ENCODE measurements around the gene CDC42EP3.
A peak's percentile ranks its signal among the peaks of the same experiment; 100 is the strongest.

Gene CDC42EP3, protein sequence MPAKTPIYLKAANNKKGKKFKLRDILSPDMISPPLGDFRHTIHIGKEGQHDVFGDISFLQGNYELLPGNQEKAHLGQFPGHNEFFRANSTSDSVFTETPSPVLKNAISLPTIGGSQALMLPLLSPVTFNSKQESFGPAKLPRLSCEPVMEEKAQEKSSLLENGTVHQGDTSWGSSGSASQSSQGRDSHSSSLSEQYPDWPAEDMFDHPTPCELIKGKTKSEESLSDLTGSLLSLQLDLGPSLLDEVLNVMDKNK

DNA sequence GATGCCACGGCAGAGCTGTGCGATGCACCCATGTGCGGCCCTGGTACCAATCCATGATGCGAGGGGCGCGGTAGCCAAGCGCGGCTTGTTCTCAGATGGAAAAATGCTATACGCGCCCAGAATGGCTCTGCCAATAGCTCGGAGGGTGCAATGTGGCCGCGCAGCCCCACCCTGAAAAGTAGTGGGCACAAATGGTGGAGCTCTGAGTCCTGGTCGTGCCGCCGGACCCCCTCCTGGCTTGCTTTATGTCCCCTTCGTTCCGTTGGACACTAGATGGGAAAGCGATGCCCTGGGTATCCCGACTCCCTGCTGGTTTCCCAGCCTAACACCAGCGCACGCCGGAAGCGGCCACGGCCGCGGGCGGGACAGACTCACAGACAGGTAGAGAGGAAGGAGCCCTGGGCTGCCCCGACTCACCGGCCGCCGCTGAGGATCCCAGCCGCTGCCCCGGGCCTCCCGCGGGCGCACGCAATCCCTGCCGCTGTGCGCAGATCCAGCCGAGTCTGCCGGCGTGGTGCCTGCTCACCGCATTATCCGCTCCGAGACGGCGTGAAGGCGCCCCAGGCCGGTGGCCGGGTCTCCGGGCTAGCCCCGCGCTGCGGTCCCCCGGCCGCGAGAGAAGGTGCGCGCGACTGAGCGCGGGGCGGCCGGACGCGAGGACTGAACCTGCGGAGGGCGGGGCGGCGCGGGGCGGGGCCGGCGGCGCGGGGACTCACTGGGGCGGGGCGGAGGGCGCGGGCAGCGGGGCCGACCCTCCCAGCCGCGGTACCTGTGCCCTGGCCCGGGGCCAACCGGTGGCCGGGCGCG, at the start of gene CDC42EP3:
TSS of gene CDC42EP3 (minus strand) at position 634 of the 807 bp plus-strand sequence. CDS start 25,055 bp downstream, outside the sequence.
- DNase-seq = peak; percentile 79 to 80

DNA sequence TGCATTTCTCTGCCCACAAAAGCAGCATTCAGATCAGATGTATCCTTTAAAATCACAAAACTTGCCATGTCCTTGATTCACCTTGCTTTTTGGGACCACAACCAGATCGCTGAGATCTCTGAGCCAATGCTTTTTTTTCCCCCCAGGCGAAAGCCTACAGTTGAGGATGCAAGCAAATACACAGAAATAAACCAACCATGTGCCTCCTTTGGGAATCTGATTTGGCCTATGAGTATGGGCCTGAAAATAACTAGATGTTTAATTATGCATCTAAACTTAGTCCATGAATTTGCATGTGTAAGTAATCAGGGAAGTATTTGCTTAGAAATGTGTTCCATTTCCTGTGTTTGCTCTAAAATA, 49.7 kb upstream of the CDC42EP3 start:
- DNase-seq = no peak

DNA sequence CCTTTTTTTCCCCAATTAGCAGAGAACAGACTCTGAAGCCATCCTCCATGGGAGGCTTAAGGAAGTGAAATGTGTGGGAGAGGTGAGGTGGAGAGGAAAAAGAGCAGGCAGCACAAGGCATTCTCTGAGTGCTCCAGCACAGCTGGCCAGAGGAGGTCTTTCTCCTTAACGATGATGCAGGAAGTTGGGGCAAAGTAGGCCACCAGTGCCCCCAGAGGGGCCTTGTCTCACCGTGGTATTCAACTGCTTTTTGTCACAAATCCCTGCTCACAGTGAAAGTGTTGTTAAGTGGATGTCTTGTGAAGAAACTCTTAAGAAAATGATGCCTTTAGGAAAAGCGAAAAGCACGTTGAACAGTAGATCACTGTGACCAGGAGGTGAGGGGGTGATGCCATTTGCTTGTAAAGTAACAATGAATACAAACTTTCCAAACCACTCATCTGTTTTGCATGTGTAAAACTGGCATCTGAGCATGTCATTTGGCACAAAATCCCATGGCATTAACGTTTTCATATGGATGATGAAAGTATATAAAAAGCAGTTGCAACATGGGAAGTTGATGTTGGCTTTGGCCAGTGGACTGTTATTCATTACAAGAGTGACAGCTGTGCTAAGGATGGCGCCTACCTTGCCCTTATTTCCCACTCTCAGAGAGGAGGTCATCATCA, 49.2 kb upstream of the CDC42EP3 start:
- DNase-seq = no peak

DNA sequence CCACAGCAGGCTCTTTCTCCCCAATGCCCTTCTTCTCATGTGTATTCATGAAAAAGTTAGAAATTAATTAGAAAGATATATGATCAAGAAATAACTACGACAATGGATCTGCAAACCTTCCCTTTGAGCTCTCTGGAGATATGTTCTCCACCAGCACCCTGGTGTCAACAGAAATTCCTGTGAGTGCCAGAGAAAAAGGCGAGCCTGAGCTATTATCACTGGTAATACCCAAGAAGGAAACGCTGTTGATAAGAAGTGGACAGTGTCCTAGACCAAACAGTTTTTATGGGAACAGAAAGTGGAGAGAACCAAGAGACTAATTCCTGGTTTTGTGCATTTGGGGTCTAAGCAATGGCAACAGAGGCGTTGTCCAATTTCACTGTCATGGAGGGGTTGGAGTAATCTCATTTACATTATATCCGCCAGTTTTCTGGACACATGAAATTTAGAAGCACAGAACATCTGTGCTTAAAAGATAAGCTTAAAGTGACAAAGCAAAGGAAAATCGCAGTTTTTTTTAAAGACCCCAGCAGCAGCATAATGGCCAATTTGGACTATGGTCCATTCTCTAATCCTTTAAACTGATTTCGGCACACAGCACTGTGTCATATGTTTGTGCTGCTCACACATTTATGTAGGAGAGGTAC, 47.2 kb upstream of the CDC42EP3 start:
- no peak for DNase-seq

DNA sequence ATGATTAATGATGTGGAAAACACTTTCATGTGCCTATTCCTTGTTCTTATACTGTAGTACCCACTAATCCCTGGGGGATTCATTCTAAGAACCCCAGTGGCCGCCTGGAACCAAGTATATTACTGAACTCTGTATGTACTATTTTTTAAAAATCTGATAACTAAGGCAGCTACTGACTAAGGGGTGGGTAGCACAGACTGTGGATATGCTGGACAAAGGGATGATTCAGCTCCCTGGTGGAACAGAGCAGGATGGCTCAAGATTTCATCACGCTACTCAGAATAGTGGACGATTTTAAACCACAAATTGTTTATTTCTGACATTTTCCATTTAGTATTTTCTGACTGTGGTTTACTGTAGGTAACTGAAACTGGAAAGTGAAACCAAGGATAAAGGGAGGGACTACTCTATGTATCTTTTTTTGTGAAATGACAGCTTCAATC, 41.8 kb upstream of the CDC42EP3 start:
- no peak for DNase-seq

DNA sequence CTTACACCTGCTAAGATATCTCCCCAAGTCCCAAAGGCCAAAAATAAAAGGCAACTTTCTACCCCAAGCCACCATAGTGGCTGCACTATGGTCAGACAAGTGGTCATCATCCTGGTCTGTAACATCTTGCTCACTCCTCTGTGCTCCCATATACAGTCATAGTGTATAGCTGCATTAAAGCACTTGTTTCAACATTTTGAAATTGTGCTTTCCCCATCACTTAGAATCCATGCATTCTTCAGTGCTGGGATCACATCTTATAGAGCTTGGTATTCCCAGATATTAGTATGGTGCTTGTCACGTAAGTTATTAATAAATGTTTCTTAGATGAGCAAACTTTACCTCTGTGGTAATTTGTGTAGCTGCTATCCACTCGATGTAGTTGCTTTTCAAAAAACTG, 40.4 kb upstream of the CDC42EP3 start:
- no peak for DNase-seq

DNA sequence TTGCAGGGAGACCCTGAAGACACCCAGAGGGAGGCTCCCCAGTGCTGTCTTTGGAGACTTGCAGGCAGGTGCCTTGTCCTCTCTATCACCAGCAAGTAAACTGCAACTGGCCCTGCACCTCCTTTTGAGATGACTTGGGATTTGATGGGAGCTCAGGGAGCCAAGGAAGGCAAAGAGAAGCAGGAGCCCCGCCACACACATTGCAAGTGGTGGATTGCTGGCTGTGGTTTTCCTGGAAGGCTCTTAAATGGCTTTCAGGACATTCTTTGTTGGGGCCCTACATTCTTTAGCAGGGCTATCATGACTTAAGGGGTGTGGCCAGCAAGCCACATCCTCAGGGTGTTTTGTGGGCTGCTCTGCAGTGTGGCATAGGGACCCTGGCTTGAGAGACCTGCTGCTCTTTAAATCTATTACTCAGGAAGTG, 39.9 kb upstream of the CDC42EP3 start:
- no peak for DNase-seq

DNA sequence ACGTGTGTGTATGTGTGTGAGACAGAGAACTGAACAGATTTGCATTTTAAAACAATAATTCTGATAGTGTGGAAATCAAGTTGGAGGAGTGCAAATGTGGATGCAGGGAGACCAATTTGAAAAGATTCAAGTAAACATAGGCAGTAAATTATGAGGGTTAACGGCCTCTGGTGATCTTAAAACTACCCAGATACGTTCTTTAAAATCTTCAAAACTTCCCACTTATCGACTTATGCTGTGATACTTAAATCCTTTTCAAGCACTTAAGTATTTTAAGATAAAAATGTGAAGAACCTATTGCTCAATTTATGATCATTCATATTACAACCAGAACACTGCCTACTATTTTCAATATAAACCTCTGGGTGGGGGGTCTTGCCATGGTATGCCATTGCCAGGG, 37.7 kb upstream of the CDC42EP3 start:
- DNase-seq = no peak

DNA sequence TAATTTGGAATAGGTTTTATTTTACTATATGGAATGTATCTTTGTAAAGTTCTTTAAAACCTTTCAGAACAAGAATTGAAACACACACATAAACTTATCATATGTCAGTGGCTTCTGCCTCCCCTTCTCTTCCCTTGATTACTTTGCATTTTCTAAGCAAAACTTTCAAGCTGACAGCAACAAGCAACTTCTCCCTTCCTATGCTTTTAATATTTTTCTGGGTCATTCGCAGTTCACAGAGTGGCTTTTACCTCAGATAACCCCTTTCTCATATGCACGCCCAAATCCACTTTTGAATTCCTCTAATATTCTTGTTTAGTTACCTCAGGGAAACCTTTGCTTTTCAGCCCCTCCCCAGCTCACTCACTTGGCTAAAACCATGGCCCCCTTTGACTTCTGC, 36.7 kb upstream of the CDC42EP3 start:
- DNase-seq = no peak

DNA sequence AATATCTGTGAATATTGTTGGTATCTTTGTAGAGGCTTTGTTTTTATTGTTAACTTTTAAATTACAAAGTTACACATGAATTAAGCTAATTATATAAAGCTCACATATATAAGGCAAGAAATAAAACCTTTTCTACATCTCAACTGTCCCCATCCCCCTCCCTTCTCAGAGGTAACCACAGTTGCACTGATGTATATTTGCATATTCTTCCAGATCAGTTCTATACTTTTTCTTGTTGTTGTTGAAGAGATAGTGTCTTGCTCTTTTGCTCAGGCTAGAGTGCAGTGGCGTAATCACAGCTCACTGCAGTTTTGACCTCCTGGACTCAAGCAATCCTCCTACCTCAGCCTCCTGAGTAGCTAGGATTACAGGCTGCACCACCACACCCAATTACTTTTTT, 36.0 kb upstream of the CDC42EP3 start:
- DNase-seq = no peak

DNA sequence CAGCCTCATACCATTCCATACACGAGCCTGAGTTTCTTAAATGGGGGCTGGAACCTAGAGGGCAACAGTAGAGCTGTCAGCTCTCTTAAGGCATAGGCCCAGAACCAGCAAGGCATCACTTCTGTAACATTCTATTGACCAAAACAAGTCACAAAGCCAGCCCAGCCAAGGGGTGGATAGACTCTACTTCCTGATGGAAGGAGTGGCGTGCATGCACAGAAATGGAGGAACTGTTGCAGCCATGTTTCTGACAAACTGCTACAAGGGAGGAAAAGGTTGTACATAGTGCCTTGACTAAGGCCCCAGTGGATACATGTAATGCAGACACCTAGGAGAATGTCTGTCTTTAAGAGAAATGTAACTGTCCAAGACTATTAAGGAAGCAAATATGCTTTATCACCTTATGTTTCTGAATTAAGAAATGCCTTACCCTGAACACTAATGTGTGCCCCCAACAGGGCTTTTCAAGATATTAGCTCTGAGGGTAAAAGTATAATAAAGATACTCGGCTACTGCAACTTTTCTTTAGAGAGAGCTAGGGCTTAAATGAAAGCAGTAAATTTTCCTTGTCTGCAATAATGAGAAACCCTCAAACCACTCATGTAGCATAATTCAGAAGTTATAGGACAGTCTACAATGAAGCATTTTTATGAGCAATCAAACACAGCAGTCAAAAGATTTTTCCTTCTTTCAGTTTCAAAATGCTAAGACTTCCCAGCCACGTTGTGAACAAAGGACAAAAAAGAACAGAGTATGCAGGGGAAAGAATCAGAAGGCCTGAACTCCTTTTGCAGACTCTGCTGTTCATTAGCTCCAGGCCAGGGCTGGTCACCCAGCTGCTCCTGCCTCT, 35.1 kb upstream of the CDC42EP3 start:
- no peak for DNase-seq

DNA sequence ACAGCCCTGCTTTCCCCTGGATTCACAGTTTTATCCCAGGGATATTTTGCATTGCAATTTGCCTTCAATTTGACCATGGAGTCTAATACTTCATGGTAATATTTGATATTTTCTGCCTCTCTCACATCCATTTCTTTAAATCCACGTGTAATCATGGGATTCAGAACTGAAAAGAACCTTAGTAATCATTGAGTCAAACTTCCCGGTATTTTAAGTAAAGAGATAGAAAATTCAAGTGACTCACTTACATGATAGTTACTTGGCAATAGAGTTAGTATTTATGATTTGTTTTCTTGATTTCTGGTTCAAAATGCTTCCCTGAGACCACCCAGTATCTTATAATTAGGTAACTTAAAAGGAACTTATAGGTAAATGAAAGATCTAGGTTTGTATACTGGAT, 33.7 kb upstream of the CDC42EP3 start:
- DNase-seq = no peak

DNA sequence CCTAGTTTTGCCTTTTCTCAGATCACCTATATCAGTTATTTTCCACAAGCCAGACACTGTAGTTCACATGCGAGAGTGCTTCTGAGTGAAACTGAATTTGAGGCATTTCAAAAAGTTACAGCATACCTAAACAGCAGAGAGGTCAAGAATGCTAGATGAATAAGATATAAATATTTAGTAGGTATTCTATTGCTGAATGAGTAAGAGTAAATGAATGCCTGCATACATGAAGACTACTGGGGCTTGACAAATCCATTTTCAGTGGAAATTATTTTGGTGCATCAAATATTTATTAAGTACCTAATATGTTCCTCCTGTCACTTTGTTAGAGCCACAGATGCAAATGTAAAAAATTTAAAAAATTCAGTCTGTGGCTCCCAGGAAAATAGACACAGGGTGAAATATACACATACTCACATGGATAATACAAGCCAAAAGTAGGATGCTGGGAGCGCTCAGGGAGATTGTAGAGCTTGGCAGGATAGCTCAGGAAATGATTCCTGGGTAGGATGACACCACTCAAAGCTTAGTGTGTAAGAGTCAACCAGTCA, 27.6 kb upstream of the CDC42EP3 start:
- DNase-seq = no peak

DNA sequence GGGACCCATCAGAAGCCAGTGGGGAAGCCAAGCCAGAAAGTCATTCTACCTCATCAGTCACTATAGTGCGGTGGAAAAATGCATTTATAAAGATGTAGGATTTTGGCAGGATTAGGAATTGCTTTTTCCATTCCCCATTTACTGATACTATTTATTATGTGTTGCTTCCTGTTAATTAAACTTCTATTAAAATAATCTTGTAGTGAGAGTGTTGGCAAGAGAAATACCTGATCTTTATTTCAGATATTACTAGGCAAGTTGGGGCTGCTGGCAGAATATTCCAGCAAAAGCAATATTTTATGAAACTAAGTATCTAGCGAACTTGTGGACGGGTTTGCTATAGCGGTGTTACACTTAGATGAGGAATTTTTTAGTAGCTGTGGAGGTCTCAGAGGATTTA, 23.9 kb upstream of the CDC42EP3 start:
- no peak for DNase-seq

DNA sequence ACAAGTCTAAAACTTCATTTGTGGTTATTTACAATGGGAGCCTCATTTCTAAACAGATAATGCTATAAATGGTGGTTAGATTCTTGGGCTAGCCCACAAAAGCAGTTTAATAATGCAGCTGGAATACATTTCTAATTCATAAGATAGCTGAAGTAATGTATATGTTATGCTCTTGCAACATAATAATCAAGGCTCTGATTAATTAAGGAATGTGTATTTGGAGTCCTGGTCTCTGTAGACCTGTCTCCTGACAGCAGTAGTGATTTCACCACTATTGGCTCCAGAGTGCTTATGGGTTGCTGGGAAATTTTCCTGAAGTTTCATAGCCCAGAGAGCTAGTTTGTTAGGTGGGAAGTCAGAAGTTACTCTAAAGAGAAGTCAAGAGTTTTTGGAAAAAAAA, 21.3 kb upstream of the CDC42EP3 start:
- DNase-seq = no peak

DNA sequence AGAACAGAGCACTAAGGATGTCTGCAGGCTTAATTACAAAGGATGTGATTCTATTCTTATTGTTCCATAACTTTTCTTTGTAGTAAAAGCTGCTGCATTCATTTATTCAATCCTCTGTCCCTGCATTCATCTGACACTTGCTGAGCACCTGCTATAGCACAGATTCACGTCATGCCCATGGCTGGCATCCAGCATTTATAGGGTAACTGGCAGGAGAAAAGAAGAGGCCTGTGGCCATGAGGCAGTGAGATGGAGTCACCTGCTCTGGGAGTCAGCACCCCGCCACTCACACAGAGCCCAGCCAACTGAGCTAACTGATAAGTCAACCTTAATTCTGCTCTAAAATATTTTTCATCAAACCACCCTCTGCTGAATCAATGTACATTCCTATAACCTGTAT, 18.3 kb upstream of the CDC42EP3 start:
- peak in 1 of 2 experiments; percentile 14 for DNase-seq

DNA sequence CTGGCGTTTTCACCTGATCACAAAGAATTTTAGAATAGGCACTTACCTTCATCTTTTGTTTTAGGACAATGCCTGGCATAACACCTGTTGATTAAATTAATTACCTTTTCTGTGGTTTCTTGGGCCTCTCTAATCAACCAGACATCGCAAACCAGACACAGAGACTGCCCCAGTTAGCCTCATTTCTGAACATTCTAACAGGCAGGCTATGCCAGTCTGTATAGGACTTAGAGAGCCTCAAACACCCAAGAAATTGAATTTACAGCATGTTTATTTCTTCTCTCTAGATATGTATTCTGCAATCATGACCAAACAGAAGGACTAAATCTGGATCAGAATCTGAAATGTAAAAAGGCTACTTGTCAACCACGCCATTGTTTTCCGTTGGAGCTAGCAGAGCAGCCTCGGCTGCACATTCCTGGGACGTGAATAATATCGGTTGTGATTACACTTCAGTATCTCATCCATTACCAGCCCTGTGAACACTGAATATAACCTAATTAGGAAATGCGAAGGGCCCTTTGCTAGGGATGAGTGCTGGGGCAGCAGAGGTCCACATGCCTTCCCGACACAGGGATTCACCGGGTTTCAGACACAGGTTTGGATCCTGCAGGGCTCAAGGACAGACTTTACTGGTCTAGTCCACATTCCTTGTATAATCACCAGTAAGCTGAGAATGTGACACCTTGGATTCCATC, 17.5 kb upstream of the CDC42EP3 start:
- no peak for DNase-seq

DNA sequence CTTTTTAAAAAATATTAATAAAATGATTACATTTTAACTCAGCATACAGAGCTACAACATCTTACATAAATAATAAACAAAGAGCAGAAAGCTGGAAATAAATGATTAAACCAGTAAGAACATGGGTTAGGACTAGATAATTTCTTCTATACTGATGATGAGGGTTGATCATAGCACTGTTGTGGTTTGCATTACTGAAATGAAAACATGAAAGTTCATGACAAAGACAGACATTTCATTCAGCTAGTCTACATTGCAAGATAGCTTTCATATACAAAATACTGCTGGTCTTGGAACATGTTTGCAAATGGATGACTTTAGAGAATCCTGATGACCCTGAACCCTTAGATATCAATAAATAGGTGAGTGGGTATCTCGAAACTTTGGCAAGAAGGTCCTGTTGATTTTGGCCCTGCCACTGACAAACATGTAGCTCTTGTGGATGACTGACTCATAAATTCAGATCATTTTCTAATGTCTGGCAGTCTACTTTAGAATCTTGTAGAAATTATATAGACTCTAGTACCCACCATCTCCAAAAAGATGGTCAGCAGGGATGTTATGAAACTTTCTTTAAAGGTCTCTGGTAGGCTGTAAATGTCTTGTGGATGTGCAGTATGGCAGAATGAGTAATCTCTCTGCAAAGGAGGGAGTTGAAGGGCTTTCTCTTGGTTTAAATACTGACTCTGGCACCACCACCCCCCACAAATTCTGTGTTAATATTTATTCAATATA, 15.5 kb upstream of the CDC42EP3 start:
- no peak for DNase-seq

DNA sequence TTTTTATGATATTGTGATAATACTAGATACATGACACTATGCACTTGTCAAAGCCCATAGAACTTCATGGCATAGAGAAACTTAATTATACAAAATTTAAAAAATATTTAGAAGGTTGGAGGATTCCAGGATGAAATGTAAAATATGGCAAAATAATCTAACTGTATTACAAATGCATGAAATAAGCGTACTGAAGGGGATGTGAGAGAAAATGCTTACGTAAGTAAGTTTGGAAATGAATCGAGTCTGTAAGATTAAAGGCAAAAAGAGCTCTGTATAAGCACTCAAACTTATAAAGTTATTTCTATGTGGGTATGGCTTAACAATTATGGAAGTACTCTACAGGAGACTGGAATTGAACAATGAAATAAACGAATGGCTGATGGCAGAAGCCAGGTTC, 13.4 kb upstream of the CDC42EP3 start:
- no peak for DNase-seq

DNA sequence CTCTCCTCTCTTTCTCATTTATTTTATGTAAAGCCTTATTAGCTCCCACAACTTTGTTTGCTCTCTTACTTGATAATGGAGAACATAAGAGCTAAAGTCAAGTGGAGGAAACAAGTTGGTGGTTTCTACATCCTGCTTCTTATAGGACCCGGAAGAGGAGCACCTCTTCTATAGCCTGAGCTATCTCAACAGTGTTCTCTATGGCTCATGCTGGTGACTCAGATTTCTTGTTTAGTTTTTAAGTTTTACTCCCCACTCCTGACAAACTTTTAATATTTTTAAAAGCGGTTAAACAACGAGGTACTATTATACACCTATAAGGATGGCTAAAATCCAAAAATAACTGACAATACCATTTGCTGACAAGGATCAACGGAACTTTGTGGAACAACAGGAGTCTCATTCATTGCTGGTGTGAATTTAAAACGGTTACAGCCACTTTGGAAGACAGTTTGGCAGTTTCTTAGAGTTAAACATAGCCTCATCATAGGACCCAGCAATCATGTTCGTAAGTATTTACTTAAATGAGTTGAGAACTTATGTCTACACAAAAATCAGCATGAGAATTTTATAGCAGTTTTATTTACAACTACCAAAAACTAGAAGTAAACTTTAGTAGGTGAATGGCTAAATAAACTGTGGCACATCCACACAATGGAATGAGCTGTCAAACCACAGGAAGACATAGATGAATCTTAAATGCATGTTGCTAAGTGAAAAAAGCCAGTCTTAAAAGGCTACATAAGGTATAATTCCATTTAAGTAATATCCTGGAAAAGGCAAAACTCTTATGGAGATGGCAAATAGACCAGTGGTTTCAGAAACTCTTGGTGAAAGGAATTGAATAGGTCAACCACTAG, 12.7 kb upstream of the CDC42EP3 start:
- no peak for DNase-seq

All from NCI-H2081 (cell line).